HG02610 (cell line): Measurements from ENCODE around the gene SCPEP1.

Experiments
- ATAC-seq: cut with Tn5 transposase; IDR thresholded peaks from one replicate; pipeline ENCODE4 v1.9.1; 2021; ENCODE audit warnings: mild to moderate bottlenecking, moderate library complexity; ENCODE audit not compliant: unreplicated experiment

Gene SCPEP1

GRCh38 chr17:56997313-56997712 is 19.4 kb downstream of the SCPEP1 start:
- peak; percentile 43 for ATAC-seq

DNA sequence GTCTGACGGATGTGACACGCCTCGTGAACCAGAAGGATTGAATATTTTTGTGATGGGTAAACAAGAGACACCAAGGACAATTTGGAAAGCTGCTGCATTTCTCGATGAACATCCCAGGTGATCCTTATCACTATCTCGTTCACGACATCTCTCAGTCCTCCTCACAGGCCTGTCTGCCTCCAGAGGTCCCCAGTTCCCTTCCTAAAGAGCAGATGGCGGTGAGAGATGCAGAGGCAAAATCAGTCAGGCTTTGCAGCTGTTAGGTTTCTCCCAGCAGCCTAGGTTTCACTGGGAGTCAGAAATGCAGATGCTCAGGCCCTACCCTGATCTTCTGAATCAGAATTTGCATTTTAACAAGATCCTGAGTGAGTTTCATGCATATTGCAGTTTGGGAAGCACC is 23.6 kb downstream of the SCPEP1 start:
- ATAC-seq, result no peak

DNA sequence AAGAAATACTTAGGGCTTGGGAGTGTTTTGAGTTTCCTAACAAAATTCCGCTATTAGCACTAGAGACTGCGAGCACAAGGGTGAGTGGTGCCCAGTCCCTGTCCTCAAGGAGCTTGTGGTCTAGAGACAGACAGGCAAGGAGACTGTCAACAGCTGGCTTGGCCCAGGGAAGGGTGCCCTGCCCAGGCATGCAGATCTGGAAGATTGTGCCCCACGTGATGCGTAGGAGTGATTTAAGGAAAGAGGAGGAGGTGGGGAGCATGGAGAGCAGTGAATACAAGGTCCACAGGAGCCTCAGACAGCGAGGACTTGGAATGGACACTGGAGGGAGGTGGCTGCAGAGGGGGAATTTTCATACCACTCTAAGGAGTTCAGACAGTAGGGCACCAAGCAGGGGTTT is 25.0 kb downstream of the SCPEP1 start:
- no peak for ATAC-seq

- ATAC-seq, result peak; percentile 81
Observed at GRCh38 chr17:57004944-57005579, 27.1 kb downstream of the SCPEP1 start.

DNA sequence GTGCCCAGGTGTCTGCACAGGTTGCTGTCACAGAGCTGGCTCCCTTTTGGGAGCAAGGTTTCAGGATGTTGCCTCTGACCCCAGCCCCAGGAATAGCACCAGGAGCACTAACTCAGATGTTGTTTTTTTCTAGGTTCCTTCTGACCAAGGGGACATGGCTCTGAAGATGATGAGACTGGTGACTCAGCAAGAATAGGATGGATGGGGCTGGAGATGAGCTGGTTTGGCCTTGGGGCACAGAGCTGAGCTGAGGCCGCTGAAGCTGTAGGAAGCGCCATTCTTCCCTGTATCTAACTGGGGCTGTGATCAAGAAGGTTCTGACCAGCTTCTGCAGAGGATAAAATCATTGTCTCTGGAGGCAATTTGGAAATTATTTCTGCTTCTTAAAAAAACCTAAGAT is 28.1 kb downstream of the SCPEP1 start:
- ATAC-seq, result no peak

DNA sequence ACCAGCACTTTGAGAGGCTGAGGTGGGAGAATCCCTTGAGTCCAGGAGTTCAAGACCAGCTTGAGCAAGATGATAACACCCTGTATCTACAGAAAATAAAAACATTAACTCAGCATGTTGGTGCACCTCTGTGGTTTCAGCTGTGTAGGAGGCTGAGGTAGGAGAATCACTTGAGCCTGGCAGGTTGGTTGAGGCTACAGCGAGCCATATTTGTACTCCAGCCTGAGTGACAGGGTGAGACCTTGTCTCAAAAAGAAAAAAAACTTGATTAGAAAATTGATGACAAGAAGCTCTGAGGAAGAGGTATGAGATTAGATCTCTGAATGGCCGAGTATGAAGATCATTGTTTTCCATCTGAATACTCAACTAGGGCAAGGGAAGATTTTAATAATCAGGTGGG is 31.0 kb downstream of the SCPEP1 start:
- no peak for ATAC-seq

- ATAC-seq, result peak; percentile 60
Observed at GRCh38 chr17:57009737-57010445, 32.0 kb downstream of the SCPEP1 start.

- ATAC-seq, result no peak
Observed at GRCh38 chr17:57010487-57010886, 32.6 kb downstream of the SCPEP1 start.

GRCh38 chr17:57011491-57012015 is 33.6 kb downstream of the SCPEP1 start:
- ATAC-seq, result no peak

- no peak for ATAC-seq
Observed at GRCh38 chr17:57016071-57016763, 38.3 kb downstream of the SCPEP1 start.

GRCh38 chr17:57016764-57017116 is 38.8 kb downstream of the SCPEP1 start:
- ATAC-seq, result no peak

DNA sequence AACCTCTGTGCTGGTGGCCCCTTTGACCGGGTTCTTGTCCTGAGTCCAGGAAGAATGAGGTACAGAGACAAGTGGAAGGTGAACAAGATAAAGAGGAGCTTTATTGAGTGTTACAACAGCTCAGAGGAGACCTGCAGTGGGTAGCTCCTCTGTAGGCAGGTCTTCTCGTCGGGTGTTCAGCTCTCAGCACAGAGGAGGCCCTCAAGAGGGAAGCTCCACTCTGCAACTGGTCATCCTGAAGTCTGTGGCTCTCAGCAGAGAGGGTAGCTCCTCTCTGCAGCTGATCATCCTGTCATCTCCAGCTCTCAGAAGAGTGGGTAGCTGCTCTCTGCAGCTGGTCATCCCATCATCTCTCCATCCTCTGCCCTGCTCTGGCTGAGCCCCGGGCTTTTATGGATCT is 39.7 kb downstream of the SCPEP1 start:
- no peak for ATAC-seq

GRCh38 chr17:57020208-57020607 is 42.3 kb downstream of the SCPEP1 start:
- ATAC-seq, result no peak

DNA sequence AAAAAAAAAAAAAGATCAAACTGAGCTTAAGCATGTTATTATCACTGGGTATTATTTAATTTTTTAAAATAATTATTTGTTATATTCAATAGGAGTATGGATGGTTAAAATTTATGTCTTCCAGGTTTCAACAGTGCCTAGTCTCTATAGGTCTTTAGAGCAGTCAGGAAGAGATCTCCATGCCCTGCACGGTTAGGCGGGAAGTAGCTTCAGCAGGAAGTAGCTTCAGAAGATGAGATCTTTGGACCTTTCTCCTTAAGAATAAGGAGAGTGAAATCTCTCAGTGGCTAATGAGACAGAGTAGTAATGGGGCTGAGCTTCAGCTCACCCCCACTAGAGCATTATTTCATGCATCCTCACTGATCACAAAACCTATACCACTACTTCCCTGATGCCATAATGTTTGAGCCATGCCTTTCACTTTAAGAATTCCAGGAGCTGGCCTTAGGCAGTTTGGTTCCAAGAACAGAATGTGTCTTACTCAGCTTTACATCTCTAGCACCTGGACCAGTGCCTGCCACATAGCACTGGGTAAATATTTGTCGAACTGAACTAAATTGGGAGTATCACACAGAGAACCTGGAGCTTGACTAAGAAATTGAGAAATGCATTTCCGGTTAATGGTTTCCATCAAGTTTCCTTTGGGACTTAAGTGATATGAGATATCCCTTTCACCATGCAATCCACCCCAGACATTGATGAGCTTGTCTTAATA is 43.5 kb downstream of the SCPEP1 start:
- no peak for ATAC-seq

- ATAC-seq, result no peak
Observed at GRCh38 chr17:57025876-57026275, 47.9 kb downstream of the SCPEP1 start.

- no peak for ATAC-seq
Observed at GRCh38 chr17:57027852-57028251, 49.9 kb downstream of the SCPEP1 start.

- ATAC-seq, result no peak
Observed at GRCh38 chr17:57032343-57032742, 54.4 kb downstream of the SCPEP1 start.

DNA sequence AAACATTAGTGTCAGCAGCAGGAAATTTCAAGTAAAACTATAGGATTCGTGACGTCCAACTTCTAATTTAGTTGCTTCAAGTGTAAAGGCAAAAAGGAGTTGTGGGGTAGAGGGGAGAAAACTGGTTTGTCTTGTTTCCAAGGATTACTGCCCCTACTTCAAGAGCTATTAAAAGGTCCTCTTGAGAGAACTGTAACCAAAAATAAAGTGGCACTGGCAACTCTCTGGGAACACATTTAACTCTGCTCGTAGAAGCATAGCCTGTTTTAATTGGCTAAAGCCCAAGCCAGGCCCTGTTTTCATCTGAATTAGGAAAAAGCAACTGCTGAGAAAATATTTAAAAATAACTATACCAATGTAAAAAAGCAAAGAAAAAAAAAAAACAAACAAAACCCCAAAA is 55.4 kb downstream of the SCPEP1 start:
- no peak for ATAC-seq

DNA sequence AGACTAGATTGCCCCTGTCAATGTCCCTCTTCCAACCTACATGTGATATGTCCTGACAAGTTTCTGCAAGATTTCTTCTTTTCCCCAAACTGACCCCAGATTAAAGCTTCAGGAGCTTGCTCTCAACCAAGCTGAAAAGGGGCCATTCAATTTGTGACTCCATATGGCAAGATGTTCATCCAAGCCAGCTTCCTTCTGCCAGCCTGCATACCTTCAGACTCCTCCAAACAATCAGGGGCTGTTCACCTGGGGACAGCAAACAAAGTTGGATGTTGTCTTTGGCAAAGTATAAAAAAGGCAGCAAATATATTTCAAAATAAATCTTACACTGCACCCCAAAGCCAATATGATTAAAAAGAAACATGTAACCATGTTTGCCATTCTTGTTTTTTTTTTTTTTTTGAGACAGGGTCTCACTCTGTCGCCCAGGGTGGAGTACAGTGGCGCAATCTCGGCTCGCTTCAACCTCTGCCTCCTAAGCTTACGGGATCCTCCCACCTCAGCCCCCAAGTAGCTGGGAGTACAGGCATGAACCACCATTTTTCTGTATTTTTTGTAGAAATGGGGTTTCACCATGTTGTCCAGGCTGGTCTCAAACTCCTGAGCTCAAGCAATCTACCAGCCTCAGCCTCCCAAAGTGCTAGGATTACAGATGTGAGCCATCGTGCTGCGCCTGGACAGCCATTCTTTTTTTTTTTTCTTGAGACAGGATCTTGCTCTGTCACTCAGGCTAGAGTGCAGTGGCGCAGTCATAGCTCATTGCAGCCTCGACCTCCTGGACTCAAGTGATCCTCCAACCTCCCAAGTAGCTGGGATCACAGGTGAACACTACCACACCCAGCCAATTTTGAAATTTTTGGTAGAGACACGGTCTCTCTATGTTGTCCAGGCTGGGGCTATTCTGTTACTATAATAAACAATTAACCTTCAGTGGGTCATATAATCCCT is 57.1 kb downstream of the SCPEP1 start:
- no peak for ATAC-seq

DNA sequence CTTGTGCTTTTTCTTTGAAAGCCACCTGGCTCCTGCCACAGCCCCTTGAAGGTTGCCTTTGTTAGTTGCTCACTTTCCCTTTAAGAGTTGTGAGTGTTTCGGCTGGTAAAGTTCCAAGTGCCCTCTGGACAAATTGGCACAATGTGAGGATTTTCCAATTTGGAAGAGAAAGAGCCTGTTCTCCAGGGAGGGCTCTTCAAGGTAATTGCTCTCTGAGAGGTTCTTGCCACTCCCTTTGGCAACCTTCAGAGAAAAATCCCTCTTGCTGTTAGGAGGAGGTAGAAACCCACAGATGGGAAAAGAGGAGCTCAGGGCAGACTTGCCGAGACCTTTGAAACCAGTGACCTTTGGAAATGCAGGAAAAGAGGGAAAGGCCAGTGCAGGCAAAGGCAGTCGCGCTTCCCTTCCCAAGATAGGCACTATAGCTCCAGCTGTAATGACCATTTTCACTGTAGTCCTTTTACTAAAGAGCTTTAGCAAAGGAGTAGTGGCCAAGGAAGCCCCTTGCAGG is 58.1 kb downstream of the SCPEP1 start:
- ATAC-seq, result no peak
